Measurements from ENCODE around the gene ART4. TPM values are rescaled to one million over a fixed set of nuclear protein-coding genes. Genes with fewer than 3 reads are reported as not detected.

Gene ART4
- total RNA-seq, 1 donor from 2014 or later = 0.22 TPM

GRCh38 chr12:14853961-14854360 lies 10.6 kb upstream of the ART4 start:
- Mint-ChIP-seq H3K36me3 (peaks cover 28% of the 10 kb centered on the region), H3K27me3 (peaks cover 10% of the 10 kb centered on the region), H3K27ac (no peak overlapping the region), H3K4me1 (ENCODE audit: unreplicated experiment) (peaks cover 29% of the 10 kb centered on the region), H3K4me3 (no peak overlapping the region), H3K9me3 (peaks cover 13% of the 10 kb centered on the region)
- no peak for TF ChIP-seq CTCF (conservative IDR thresholded peaks at IDR 0.05)
- no peak for DNase-seq (ENCODE audit: extremely low spot score, unreplicated experiment)

GRCh38 chr12:14852880-14853279 lies 9.6 kb upstream of the ART4 start:
- Mint-ChIP-seq H3K27ac (no peak overlapping the region), H3K9me3 (peaks cover 12% of the 10 kb centered on the region), H3K36me3 (peaks cover 21% of the 10 kb centered on the region)

GRCh38 chr12:14850929-14851663 lies 7.8 kb upstream of the ART4 start:
- H3K27ac Mint-ChIP-seq = no peak overlapping the region
- H3K36me3 Mint-ChIP-seq = peaks cover 9% of the 10 kb centered on the region
- peaks cover 4% of the 10 kb centered on the region for H3K9me3 Mint-ChIP-seq
- peaks cover 21% of the 10 kb centered on the region for H3K27me3 Mint-ChIP-seq
- no peak for DNase-seq (ENCODE audit: extremely low spot score, unreplicated experiment)
- peaks cover 35% of the 10 kb centered on the region for H3K4me1 Mint-ChIP-seq (ENCODE audit: unreplicated experiment)
- H3K4me3 Mint-ChIP-seq = no peak overlapping the region
- no peak for TF ChIP-seq CTCF (conservative IDR thresholded peaks at IDR 0.05)

More at GRCh38 chr12:14852880-14853279, 9.6 kb upstream of the ART4 start:
- Mint-ChIP-seq H3K27me3 (peaks cover 16% of the 10 kb centered on the region), H3K4me1 (ENCODE audit: unreplicated experiment) (peaks cover 35% of the 10 kb centered on the region), H3K4me3 (no peak overlapping the region)
- DNase-seq (ENCODE audit: extremely low spot score, unreplicated experiment) = no peak
- TF ChIP-seq CTCF (conservative IDR thresholded peaks at IDR 0.05) = no peak

GRCh38 chr12:14849661-14850060 lies 6.3 kb upstream of the ART4 start:
- DNase-seq (ENCODE audit: extremely low spot score, unreplicated experiment) = no peak
- H3K4me1 Mint-ChIP-seq (ENCODE audit: unreplicated experiment) = peaks cover 31% of the 10 kb centered on the region
- TF ChIP-seq CTCF (conservative IDR thresholded peaks at IDR 0.05) = no peak
- H3K27ac Mint-ChIP-seq = peak overlapping the region; percentile 6
- H3K4me3 Mint-ChIP-seq = no peak overlapping the region
- H3K36me3 Mint-ChIP-seq = peaks cover 9% of the 10 kb centered on the region
- peaks cover 25% of the 10 kb centered on the region for H3K27me3 Mint-ChIP-seq
- H3K9me3 Mint-ChIP-seq = peaks cover 4% of the 10 kb centered on the region

- TF ChIP-seq CTCF (conservative IDR thresholded peaks at IDR 0.05) = no peak
- H3K27ac Mint-ChIP-seq = no peak overlapping the region
- no peaks in the 10 kb centered on the region for H3K9me3 Mint-ChIP-seq
- no peak for DNase-seq (ENCODE audit: extremely low spot score, unreplicated experiment)
- H3K4me3 Mint-ChIP-seq = no peak overlapping the region
- peaks cover 9% of the 10 kb centered on the region for H3K36me3 Mint-ChIP-seq
- H3K4me1 Mint-ChIP-seq (ENCODE audit: unreplicated experiment) = peaks cover 23% of the 10 kb centered on the region
- H3K27me3 Mint-ChIP-seq = peaks cover 25% of the 10 kb centered on the region
Measured at GRCh38 chr12:14846876-14847580, 3.7 kb upstream of the ART4 start.

Data from type B pancreatic cell (in vitro differentiated cells).